ENCODE results near the gene TRIP4.
"Not testable (repeated sequence)": the region's sequence is repeated elsewhere in the genome, so short reads cannot be mapped to it uniquely, and the experiment has no call there.

Gene TRIP4

GRCh38 chr15:64478863-64479262, 91.2 kb downstream of the TRIP4 start:
- no peak for DNase-seq (ENCODE audit: insufficient read length, low spot score)
- FAIRE-seq = no peak

- DNase-seq (ENCODE audit: insufficient read length, low spot score) = no peak
- no peak for FAIRE-seq
Measured at GRCh38 chr15:64480891-64481290, 93.3 kb downstream of the TRIP4 start.

- DNase-seq (ENCODE audit: insufficient read length, low spot score) = no peak
- peak; percentile 80 for FAIRE-seq
Measured at GRCh38 chr15:64483749-64484148, 96.1 kb downstream of the TRIP4 start.

GRCh38 chr15:64485796-64486195, 98.2 kb downstream of the TRIP4 start:
- DNase-seq (ENCODE audit: insufficient read length, low spot score) = no peak
- FAIRE-seq = no peak

- DNase-seq (ENCODE audit: insufficient read length, low spot score) (no peak), FAIRE-seq (no peak)
Measured at GRCh38 chr15:64490598-64491259, 103.1 kb downstream of the TRIP4 start.

- FAIRE-seq = no peak
- no peak for DNase-seq (ENCODE audit: insufficient read length, low spot score)
Measured at GRCh38 chr15:64493641-64494040, 106.0 kb downstream of the TRIP4 start.

GRCh38 chr15:64495968-64496367, 108.3 kb downstream of the TRIP4 start:
- FAIRE-seq; DNase-seq (ENCODE audit: insufficient read length, low spot score): not testable (repeated sequence)

- FAIRE-seq = no peak
- no peak for DNase-seq (ENCODE audit: insufficient read length, low spot score)
Measured at GRCh38 chr15:64500695-64501395, 113.2 kb downstream of the TRIP4 start.

GRCh38 chr15:64501396-64501715, 113.7 kb downstream of the TRIP4 start:
- FAIRE-seq (no peak), DNase-seq (ENCODE audit: insufficient read length, low spot score) (no peak)

- no peak for FAIRE-seq
Measured at GRCh38 chr15:64502151-64502550, 114.5 kb downstream of the TRIP4 start.

GRCh38 chr15:64502551-64502950, 114.9 kb downstream of the TRIP4 start:
- FAIRE-seq (no peak), DNase-seq (ENCODE audit: insufficient read length, low spot score) (no peak)

More at GRCh38 chr15:64502151-64502550, 114.5 kb downstream of the TRIP4 start:
- no peak for DNase-seq (ENCODE audit: insufficient read length, low spot score)

GRCh38 chr15:64503197-64503596, 115.6 kb downstream of the TRIP4 start:
- FAIRE-seq = peak; percentile 51
- no peak for DNase-seq (ENCODE audit: insufficient read length, low spot score)

- DNase-seq (ENCODE audit: insufficient read length, low spot score) (no peak), FAIRE-seq (peak; percentile 42)
Measured at GRCh38 chr15:64503640-64504039, 116.0 kb downstream of the TRIP4 start.

Measured in GM19239 (cell line).